Lower lobe of right lung (tissue), 2 donors: ENCODE data around the gene SNX15. TPM values are rescaled to one million over a fixed set of nuclear protein-coding genes. Genes with fewer than 3 reads are reported as not detected.

Experiments
- ATAC-seq, 2 donors: fragments of 200-7000 bp; cut with Tn5 transposase; one replicate each; pipeline ENCODE4 v1.9.1; 2020 to 2022; ENCODE audit warnings: mild to moderate bottlenecking in 2 of 2, moderate library complexity in 2 of 2
- DNase-seq: peaks from one replicate; pipeline ENCODE4 v3.0.0-alpha.2; 2020
- H3K27ac ChIP-seq: fragments of 200-600 bp; one replicate; pipeline ENCODE4 v1.8.0; 2022
- H3K27me3 ChIP-seq: fragments of 200-600 bp; one replicate; pipeline ENCODE4 v1.8.0; 2022; ENCODE audit warnings: low read depth
- H3K36me3 ChIP-seq: fragments of 200-600 bp; one replicate; pipeline ENCODE4 v1.8.0; 2022; ENCODE audit warnings: mild to moderate bottlenecking
- H3K4me1 ChIP-seq: fragments of 200-600 bp; one replicate; pipeline ENCODE4 v1.8.0; 2022
- H3K4me3 ChIP-seq: fragments of 200-600 bp; one replicate; pipeline ENCODE4 v1.8.0; 2022; ENCODE audit warnings: mild to moderate bottlenecking
- H3K9me3 ChIP-seq: fragments of 200-600 bp; one replicate; pipeline ENCODE4 v1.8.0; 2022
- intact Hi-C: fragments of 100-400 bp; cut with DNase I; formaldehyde crosslinking; loops from one replicate; pipeline ENCODE4 v1.11.0; 2022
- total RNA-seq: library from RNA; stranded (reverse); fragmentation: NEBNext Ultra II Directional; extraction: Animal tissue kit (Norgen Biotek cat#: 25700); gene quantifications from one replicate; pipeline ENCODE4 v1.2.1, GENCODE V29; 2021
- TF ChIP-seq, protein P1 (sequence below): fragments of 200-600 bp; IDR thresholded peaks from one replicate; pipeline ENCODE4 v1.8.0; 2022; ENCODE audit warnings: antibody characterized with exemption, mild to moderate bottlenecking
- donor health status: DM: no; HTN: yes; CAD: no; lungs with severe emphysema.

The SNX15 gene
- total RNA-seq, 1 donor from 2014 or later, result 25.4 TPM

DNA sequence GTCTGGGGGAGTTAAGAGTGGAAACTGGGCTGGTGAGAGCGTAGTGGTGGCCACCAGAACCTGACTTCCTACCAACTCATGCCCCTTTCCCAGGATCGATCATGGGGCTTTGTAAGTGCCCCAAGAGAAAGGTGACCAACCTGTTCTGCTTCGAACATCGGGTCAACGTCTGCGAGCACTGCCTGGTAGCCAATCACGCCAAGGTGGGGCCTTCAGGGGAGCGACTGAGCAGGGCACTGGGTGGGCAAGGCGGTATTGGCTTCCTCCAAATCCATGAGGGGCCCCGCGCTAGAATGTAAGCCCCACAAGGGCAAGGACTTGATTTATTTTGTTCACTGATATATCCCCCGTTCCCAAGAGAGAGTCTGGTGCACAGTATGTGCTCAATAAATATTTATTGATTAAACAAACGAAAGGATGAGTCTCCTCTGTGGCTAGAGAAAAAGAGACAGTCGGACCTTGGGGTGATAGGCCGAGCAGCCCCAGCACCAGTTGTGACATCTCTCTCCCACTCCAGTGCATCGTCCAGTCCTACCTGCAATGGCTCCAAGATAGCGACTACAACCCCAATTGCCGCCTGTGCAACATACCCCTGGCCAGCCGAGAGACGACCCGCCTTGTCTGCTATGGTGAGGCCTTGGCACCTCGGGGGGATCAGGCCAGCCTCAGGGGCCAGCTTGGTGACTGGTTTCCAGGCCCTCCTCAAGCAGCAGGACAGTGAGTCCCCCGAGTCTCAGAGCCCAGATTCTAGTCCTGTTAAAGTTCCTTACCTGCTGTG lies 57.5 kb downstream of the SNX15 start:
- Histone ChIP-seq H3K36me3 (peaks cover 45% of the 10 kb centered on the region), H3K27ac (peak overlapping the region; percentile 92), H3K27me3 (no peaks in the 10 kb centered on the region), H3K4me3 (peak overlapping the region; percentile 66), H3K9me3 (no peaks in the 10 kb centered on the region), H3K4me1 (peaks cover 20% of the 10 kb centered on the region)
- ATAC-seq (peak; percentile 1), DNase-seq (no peak)
- TF ChIP-seq, protein P1, sequence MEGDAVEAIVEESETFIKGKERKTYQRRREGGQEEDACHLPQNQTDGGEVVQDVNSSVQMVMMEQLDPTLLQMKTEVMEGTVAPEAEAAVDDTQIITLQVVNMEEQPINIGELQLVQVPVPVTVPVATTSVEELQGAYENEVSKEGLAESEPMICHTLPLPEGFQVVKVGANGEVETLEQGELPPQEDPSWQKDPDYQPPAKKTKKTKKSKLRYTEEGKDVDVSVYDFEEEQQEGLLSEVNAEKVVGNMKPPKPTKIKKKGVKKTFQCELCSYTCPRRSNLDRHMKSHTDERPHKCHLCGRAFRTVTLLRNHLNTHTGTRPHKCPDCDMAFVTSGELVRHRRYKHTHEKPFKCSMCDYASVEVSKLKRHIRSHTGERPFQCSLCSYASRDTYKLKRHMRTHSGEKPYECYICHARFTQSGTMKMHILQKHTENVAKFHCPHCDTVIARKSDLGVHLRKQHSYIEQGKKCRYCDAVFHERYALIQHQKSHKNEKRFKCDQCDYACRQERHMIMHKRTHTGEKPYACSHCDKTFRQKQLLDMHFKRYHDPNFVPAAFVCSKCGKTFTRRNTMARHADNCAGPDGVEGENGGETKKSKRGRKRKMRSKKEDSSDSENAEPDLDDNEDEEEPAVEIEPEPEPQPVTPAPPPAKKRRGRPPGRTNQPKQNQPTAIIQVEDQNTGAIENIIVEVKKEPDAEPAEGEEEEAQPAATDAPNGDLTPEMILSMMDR, result no peak
- intact Hi-C loops, result no loop called here

DNA sequence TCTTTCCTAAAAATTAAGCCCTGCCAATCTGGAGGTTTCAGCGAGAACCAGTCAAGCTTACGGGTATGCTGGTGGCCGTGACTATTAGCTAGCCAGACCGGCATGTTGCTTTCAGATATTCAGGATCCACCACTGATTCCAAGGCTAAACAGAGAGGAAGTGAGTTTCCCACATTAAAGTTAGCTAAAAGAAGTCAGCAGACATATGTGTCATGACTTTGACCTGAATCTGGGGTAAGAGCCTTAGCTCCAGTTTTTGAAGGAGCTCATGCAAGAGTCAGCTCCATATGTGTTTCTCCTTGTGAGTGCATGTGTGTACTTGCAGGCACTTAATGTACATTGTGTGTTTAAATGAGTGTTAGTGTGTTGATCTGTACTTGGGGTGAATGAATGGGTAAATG lies 58.2 kb downstream of the SNX15 start:
- ATAC-seq, result no peak
- Histone ChIP-seq H3K9me3 (no peaks in the 10 kb centered on the region), H3K27me3 (no peaks in the 10 kb centered on the region), H3K4me1 (peaks cover 20% of the 10 kb centered on the region), H3K36me3 (peaks cover 46% of the 10 kb centered on the region), H3K27ac (no peak overlapping the region), H3K4me3 (no peak overlapping the region)
- intact Hi-C loops, result no loop called here
- TF ChIP-seq, protein P1, result no peak
- no peak for DNase-seq

GRCh38 chr11:65086809-65087208 lies 59.6 kb downstream of the SNX15 start:
- H3K36me3 ChIP-seq, result peaks cover 46% of the 10 kb centered on the region
- ATAC-seq (no peak), DNase-seq (no peak)
- intact Hi-C loops, result no loop called here
- no peaks in the 10 kb centered on the region for H3K9me3 ChIP-seq
- no peak overlapping the region for H3K27ac ChIP-seq
- H3K27me3 ChIP-seq, result no peaks in the 10 kb centered on the region
- H3K4me1 ChIP-seq, result peaks cover 20% of the 10 kb centered on the region
- no peak overlapping the region for H3K4me3 ChIP-seq
- TF ChIP-seq, protein P1, result no peak

- no peaks in the 10 kb centered on the region for H3K27me3 ChIP-seq
- H3K27ac ChIP-seq, result no peak overlapping the region
- DNase-seq, result no peak
- peaks cover 46% of the 10 kb centered on the region for H3K36me3 ChIP-seq
- intact Hi-C loops, result no loop called here
- H3K4me1 ChIP-seq, result peaks cover 20% of the 10 kb centered on the region
- H3K9me3 ChIP-seq, result no peaks in the 10 kb centered on the region
- ATAC-seq, result no peak
- TF ChIP-seq, protein P1, result no peak
- no peak overlapping the region for H3K4me3 ChIP-seq
These were observed 60.0 kb downstream of the SNX15 start for GRCh38 chr11:65087216-65087615.

GRCh38 chr11:65087827-65088226 lies 60.6 kb downstream of the SNX15 start:
- intact Hi-C loops, result no loop called here
- no peaks in the 10 kb centered on the region for H3K9me3 ChIP-seq
- TF ChIP-seq, protein P1, result no peak
- H3K4me3 ChIP-seq, result no peak overlapping the region
- H3K4me1 ChIP-seq, result peaks cover 20% of the 10 kb centered on the region
- H3K27me3 ChIP-seq, result no peaks in the 10 kb centered on the region
- no peak for ATAC-seq
- DNase-seq, result no peak
- H3K36me3 ChIP-seq, result peaks cover 46% of the 10 kb centered on the region
- no peak overlapping the region for H3K27ac ChIP-seq
